Keratinocyte (primary cell): ENCODE data around the gene KANSL1.

Source experiments
- EZH2 ChIP-seq: IDR thresholded peaks from one replicate; pipeline ENCODE4 v1.6.1; 2012; ENCODE audit warnings: inconsistent platforms, mild to moderate bottlenecking, low read length, moderate library complexity
- TF ChIP-seq, protein P1 (sequence below), 3 experiments: IDR thresholded peaks in 1 of 3; conservative IDR thresholded peaks in 1 of 3; optimal IDR thresholded peaks in 1 of 3; 2 replicates in 2 of 3; 3 replicates in 1 of 3; pipeline versions ENCODE3 to v1.5.1; 2011; ENCODE audit warnings: low read length in 3 of 3, mild to moderate bottlenecking in 3 of 3, moderate library complexity in 2 of 3, control low read depth in 1 of 3, inconsistent platforms in 1 of 3; ENCODE audit not compliant: insufficient read depth in 2 of 3; ENCODE audit errors: extremely low read depth in 1 of 3

- TF ChIP-seq, protein P1, sequence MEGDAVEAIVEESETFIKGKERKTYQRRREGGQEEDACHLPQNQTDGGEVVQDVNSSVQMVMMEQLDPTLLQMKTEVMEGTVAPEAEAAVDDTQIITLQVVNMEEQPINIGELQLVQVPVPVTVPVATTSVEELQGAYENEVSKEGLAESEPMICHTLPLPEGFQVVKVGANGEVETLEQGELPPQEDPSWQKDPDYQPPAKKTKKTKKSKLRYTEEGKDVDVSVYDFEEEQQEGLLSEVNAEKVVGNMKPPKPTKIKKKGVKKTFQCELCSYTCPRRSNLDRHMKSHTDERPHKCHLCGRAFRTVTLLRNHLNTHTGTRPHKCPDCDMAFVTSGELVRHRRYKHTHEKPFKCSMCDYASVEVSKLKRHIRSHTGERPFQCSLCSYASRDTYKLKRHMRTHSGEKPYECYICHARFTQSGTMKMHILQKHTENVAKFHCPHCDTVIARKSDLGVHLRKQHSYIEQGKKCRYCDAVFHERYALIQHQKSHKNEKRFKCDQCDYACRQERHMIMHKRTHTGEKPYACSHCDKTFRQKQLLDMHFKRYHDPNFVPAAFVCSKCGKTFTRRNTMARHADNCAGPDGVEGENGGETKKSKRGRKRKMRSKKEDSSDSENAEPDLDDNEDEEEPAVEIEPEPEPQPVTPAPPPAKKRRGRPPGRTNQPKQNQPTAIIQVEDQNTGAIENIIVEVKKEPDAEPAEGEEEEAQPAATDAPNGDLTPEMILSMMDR (optimal IDR thresholded peaks at IDR 0.05 in 1 of 3, IDR thresholded peaks at IDR 0.05 in 1 of 3, conservative IDR thresholded peaks at IDR 0.05 in 1 of 3; ENCODE audit: extremely low read depth in 1 of 3, insufficient read depth in 2 of 3, low read length in 3 of 3): no peak
- TF ChIP-seq EZH2: no peak
These were observed 112.9 kb downstream of the KANSL1 start for GRCh38 chr17:46080118-46081017.
